Nephron progenitor cell (in vitro differentiated cells): ENCODE data around the gene METTL25.

ENCODE experiments used
- DNase-seq: peaks from one replicate; pipeline ENCODE4 v3.0.0; 2021
- H3K27ac Mint-ChIP-seq: 2 replicates; pipeline ENCODE4 v1.8.0; 2021; ENCODE audit warnings: mild to moderate bottlenecking, moderate library complexity, mixed read lengths
- H3K27me3 Mint-ChIP-seq: 2 replicates; pipeline ENCODE4 v1.8.0; 2021; ENCODE audit warnings: mild to moderate bottlenecking, low read depth, mixed read lengths; ENCODE audit not compliant: poor library complexity
- H3K36me3 Mint-ChIP-seq: 2 replicates; pipeline ENCODE4 v1.8.0; 2021; ENCODE audit warnings: low read depth, mixed read lengths
- H3K4me1 Mint-ChIP-seq: 2 replicates; pipeline ENCODE4 v1.8.0; 2021; ENCODE audit warnings: mixed read lengths
- H3K4me3 Mint-ChIP-seq: 2 replicates; pipeline ENCODE4 v1.8.0; 2021; ENCODE audit warnings: mild to moderate bottlenecking, moderate library complexity, mixed read lengths
- H3K9me3 Mint-ChIP-seq: 2 replicates; pipeline ENCODE4 v1.8.0; 2021; ENCODE audit warnings: mild to moderate bottlenecking, moderate library complexity, mixed read lengths
- CTCF ChIP-seq: fragments of 200-600 bp; sonication (generic); IDR thresholded peaks from 2 replicates; pipeline ENCODE4 v1.5.0; 2021; ENCODE audit warnings: antibody characterized with exemption

METTL25 gene

GRCh38 chr12:82523996-82524395, 165.7 kb downstream of the METTL25 start:
- no peak overlapping the region for H3K4me3 Mint-ChIP-seq
- no peaks in the 10 kb centered on the region for H3K9me3 Mint-ChIP-seq
- TF ChIP-seq CTCF = no peak
- DNase-seq = no peak
- H3K36me3 Mint-ChIP-seq = no peaks in the 10 kb centered on the region
- no peaks in the 10 kb centered on the region for H3K27me3 Mint-ChIP-seq
- no peak overlapping the region for H3K27ac Mint-ChIP-seq
- no peaks in the 10 kb centered on the region for H3K4me1 Mint-ChIP-seq

- H3K36me3 Mint-ChIP-seq = no peaks in the 10 kb centered on the region
- no peak for DNase-seq
- no peak for TF ChIP-seq CTCF
- no peak overlapping the region for H3K4me3 Mint-ChIP-seq
- H3K27ac Mint-ChIP-seq = no peak overlapping the region
- no peaks in the 10 kb centered on the region for H3K27me3 Mint-ChIP-seq
- no peaks in the 10 kb centered on the region for H3K9me3 Mint-ChIP-seq
- H3K4me1 Mint-ChIP-seq = no peaks in the 10 kb centered on the region
Observed at GRCh38 chr12:82524641-82525040, 166.3 kb downstream of the METTL25 start.

GRCh38 chr12:82525616-82526015, 167.3 kb downstream of the METTL25 start:
- no peak for DNase-seq
- no peak for TF ChIP-seq CTCF
- Mint-ChIP-seq H3K36me3 (no peaks in the 10 kb centered on the region), H3K9me3 (no peaks in the 10 kb centered on the region), H3K27ac (no peak overlapping the region), H3K27me3 (no peaks in the 10 kb centered on the region), H3K4me1 (no peaks in the 10 kb centered on the region), H3K4me3 (no peak overlapping the region)

- DNase-seq = peak; percentile 45
- Mint-ChIP-seq H3K9me3 (no peaks in the 10 kb centered on the region), H3K36me3 (no peaks in the 10 kb centered on the region), H3K27ac (no peak overlapping the region), H3K4me3 (no peak overlapping the region), H3K4me1 (no peaks in the 10 kb centered on the region), H3K27me3 (no peaks in the 10 kb centered on the region)
- TF ChIP-seq CTCF = peak; percentile 94
Observed at GRCh38 chr12:82527165-82527780, 168.9 kb downstream of the METTL25 start.
